Kidney (tissue), 14 donors: ENCODE measurements around the gene GARIN5A. TPM values are rescaled to one million over a fixed set of nuclear protein-coding genes. Genes with fewer than 3 reads are reported as not detected.

ENCODE experiments used
- DNase-seq, 5 donors: peaks; one replicate each; pipeline ENCODE4 v3.0.0-alpha.2; 2013 to 2020
- FAIRE-seq: peaks from 2 replicates; lab custom pipeline; 2012; peaks lifted over from hg19 to GRCh38; lab: Jason Lieb, UNC
- H3K27ac ChIP-seq, 2 donors: one replicate each; pipeline ENCODE4 v1.7.0; 2013; ENCODE audit warnings: low read depth in 2 of 2, low read length in 2 of 2, inconsistent platforms in 1 of 2
- H3K27me3 ChIP-seq: one replicate; pipeline ENCODE4 v1.7.1; 2013; ENCODE audit warnings: low read length, inconsistent platforms; ENCODE audit not compliant: control insufficient read depth, insufficient read depth
- H3K36me3 ChIP-seq, 3 donors: one replicate each; pipeline versions ENCODE4 v1.7.0 to v1.7.1; 2013; ENCODE audit warnings: low read length in 3 of 3, control low read depth in 1 of 3, inconsistent platforms in 1 of 3; ENCODE audit not compliant: insufficient read depth in 3 of 3, control insufficient read depth in 2 of 3
- H3K4me1 ChIP-seq, 3 donors: one replicate each; pipeline versions ENCODE4 v1.7.0 to v1.7.1; 2013; ENCODE audit warnings: low read length in 3 of 3, inconsistent platforms in 1 of 3, low read depth in 1 of 3; ENCODE audit not compliant: control insufficient read depth in 2 of 3, insufficient read depth in 2 of 3
- H3K4me3 ChIP-seq, 3 donors: one replicate each; pipeline versions ENCODE4 v1.7.0 to v1.8.1; 2013; ENCODE audit warnings: low read length in 3 of 3, control low read depth in 1 of 3, inconsistent platforms in 1 of 3
- H3K9ac ChIP-seq, 3 donors: one replicate each; pipeline versions ENCODE4 v1.7.0 to v1.7.1; 2013; ENCODE audit warnings: low read length in 3 of 3, control low read depth in 1 of 3, inconsistent platforms in 1 of 3
- H3K9me3 ChIP-seq, 3 donors: one replicate each; pipeline versions ENCODE4 v1.7.0 to v1.7.1; 2013; ENCODE audit warnings: low read length in 3 of 3, control low read depth in 1 of 3, inconsistent platforms in 1 of 3; ENCODE audit not compliant: control insufficient read depth in 2 of 3, insufficient read depth in 1 of 3
- intact Hi-C: fragments of 100-400 bp; cut with DNase I; formaldehyde crosslinking; loops from one replicate; pipeline ENCODE4 v1.11.1; 2022
- polyA plus RNA-seq: library from polyadenylated mRNA; stranded (reverse); fragments of 350-450 nt; fragmentation: Illumina TruSeq; extraction: RNeasy Lipid Tissue Mini Kit (QIAGEN cat#74804); gene quantifications from one replicate; pipeline ENCODE4 v1.2.3, GENCODE V29; 2014; ENCODE audit warnings: low read depth, low replicate concordance; ENCODE audit not compliant: insufficient read depth
- total RNA-seq: library from RNA; stranded (reverse); fragmentation: NEBNext Ultra II Directional; extraction: Animal tissue kit (Norgen Biotek cat#: 25700); gene quantifications from one replicate; pipeline ENCODE4 v1.2.1, GENCODE V29; 2021
- TF ChIP-seq, protein P1 (sequence below): IDR thresholded peaks from 3 replicates; pipeline ENCODE4 v1.5.1; 2012; ENCODE audit warnings: mild to moderate bottlenecking, moderate library complexity, borderline replicate concordance; ENCODE audit not compliant: insufficient read depth; ENCODE audit errors: extremely low read depth
- donor health status: control.
- donor health status: control.
- donor health status: control.
- donor health status: control.
- donor health status: control.
- donor health status: DM: yes; HTN: yes; CAD: no.
- donor health status: Normal renal cell carcinoma (clear cell type).

GARIN5A gene
- total and polyA plus RNA-seq, 2 donors from 2014 or later, result 2.0 to 9.0 TPM

DNA sequence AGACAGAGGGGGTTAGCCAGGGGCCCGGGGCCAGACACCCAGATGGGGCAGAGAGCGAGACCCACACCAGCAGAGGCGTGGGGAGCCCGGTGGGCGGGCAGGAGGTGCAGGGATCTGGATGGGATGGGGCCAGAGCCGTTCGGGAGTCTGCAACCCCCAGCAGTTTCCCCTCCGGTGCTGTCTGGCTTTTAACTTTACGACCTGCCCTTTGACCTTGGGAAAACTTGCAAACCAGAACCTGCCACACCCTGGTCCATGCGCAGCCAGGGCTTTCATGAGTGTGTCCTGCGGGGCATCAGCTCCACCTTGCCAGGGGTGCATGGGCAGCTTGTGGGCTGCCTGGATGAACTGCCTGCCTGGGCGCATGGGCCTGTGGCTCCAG, 24.5 kb upstream of the GARIN5A start:
- H3K27ac ChIP-seq, result no peak overlapping the region
- FAIRE-seq, result no peak
- DNase-seq, result peak in 2 of 5 donors; percentile 46 to 52

DNA sequence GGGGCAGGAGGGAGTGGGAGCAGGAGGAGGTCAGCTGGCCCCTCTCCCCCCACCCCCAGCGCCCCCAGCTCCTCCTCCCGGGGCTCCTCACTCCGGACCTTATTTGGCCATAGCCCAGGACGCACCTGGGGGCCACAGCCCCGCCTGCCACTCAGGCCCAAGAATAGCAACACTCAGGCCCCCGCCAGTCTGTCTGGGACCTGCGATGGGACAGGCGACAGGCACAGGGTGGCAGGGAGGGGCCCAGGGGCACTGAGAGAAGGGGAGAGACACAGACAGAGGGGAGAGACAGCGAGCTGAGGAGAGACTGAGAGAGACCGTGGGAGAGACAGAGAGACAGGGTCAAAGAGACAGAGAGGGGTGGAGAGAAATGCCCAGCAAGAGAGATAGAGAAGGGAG, 24.1 kb upstream of the GARIN5A start:
- H3K27ac ChIP-seq, result no peak overlapping the region
- H3K36me3 ChIP-seq, result no peaks in the 10 kb centered on the region
- peaks cover 8% of the 10 kb centered on the region for H3K27me3 ChIP-seq
- peak in 1 of 5 donors; percentile 71 for DNase-seq
- H3K4me1 ChIP-seq, result no peaks in the 10 kb centered on the region
- no peaks in the 10 kb centered on the region for H3K9me3 ChIP-seq
- no peak overlapping the region for H3K9ac ChIP-seq
- H3K4me3 ChIP-seq, result no peak overlapping the region
- FAIRE-seq, result no peak
- intact Hi-C loops, result no loop called here
- TF ChIP-seq, protein P1, sequence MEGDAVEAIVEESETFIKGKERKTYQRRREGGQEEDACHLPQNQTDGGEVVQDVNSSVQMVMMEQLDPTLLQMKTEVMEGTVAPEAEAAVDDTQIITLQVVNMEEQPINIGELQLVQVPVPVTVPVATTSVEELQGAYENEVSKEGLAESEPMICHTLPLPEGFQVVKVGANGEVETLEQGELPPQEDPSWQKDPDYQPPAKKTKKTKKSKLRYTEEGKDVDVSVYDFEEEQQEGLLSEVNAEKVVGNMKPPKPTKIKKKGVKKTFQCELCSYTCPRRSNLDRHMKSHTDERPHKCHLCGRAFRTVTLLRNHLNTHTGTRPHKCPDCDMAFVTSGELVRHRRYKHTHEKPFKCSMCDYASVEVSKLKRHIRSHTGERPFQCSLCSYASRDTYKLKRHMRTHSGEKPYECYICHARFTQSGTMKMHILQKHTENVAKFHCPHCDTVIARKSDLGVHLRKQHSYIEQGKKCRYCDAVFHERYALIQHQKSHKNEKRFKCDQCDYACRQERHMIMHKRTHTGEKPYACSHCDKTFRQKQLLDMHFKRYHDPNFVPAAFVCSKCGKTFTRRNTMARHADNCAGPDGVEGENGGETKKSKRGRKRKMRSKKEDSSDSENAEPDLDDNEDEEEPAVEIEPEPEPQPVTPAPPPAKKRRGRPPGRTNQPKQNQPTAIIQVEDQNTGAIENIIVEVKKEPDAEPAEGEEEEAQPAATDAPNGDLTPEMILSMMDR, result no peak

More for the DNA sequence above, 24.5 kb upstream of the GARIN5A start:
- H3K27me3 ChIP-seq, result peaks cover 8% of the 10 kb centered on the region
- no peaks in the 10 kb centered on the region for H3K9me3 ChIP-seq
- intact Hi-C loops, result no loop called here
- no peak overlapping the region for H3K4me3 ChIP-seq
- TF ChIP-seq, protein P1, result no peak
- H3K9ac ChIP-seq, result no peak overlapping the region
- H3K36me3 ChIP-seq, result no peaks in the 10 kb centered on the region
- no peaks in the 10 kb centered on the region for H3K4me1 ChIP-seq

DNA sequence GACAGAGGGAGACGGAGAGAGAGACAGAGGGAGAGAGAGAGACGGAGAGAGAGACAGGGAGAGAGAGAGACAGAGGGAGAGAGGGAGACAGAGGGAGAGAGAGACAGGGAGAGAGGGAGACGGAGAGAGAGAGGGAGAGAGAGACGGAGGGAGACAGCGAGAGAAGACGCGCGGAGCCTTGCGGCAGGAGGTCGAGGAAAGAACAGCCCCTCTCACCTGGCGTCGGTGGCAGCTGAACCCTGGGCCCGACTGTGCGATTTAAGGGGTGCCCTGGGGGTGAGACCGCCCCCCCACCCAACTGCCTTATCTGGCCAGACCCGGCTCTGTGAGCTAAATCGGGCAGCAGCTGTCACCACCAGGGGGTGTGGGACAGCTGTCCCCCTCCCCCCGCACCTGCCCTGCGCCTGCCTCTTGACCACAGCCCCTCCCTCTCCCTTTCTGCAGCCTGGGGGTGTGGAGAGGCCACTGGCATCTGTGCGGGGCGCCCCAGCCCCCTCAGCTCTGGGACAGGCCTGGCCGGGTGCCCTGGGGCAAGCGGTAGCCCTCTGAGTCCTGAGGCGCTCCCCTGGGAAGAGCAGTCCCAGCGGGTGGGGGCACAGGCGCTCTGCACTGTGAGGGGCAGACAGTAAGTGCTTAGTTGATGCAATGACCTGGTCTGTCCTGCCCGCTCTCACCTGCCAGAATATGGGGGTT, 23.6 kb upstream of the GARIN5A start:
- TF ChIP-seq, protein P1, result no peak
- intact Hi-C loops, result no loop called here
- no peaks in the 10 kb centered on the region for H3K36me3 ChIP-seq
- peak in 3 of 5 donors; percentile 34 to 62 (median 59) for DNase-seq
- FAIRE-seq, result no peak
- H3K4me3 ChIP-seq, result no peak overlapping the region
- no peaks in the 10 kb centered on the region for H3K9me3 ChIP-seq
- no peak overlapping the region for H3K9ac ChIP-seq
- no peaks in the 10 kb centered on the region for H3K4me1 ChIP-seq
- H3K27me3 ChIP-seq, result peaks cover 8% of the 10 kb centered on the region
- H3K27ac ChIP-seq, result no peak overlapping the region
